Measurements from ENCODE around the gene GSG1L.
"Not testable (repeated sequence)": the region's sequence is repeated elsewhere in the genome, so short reads cannot be mapped to it uniquely, and the experiment has no call there.

The GSG1L gene

GRCh38 chr16:27880287-27880686 lies 183.2 kb downstream of the GSG1L start:
- DNase-seq, result no peak

GRCh38 chr16:27879601-27880247 lies 183.8 kb downstream of the GSG1L start:
- no peak for DNase-seq

- DNase-seq, result not testable (repeated sequence)
Observed at GRCh38 chr16:27872627-27873026, 190.9 kb downstream of the GSG1L start.

- DNase-seq, result no peak
Observed at GRCh38 chr16:27870116-27870798, 193.3 kb downstream of the GSG1L start.

DNA sequence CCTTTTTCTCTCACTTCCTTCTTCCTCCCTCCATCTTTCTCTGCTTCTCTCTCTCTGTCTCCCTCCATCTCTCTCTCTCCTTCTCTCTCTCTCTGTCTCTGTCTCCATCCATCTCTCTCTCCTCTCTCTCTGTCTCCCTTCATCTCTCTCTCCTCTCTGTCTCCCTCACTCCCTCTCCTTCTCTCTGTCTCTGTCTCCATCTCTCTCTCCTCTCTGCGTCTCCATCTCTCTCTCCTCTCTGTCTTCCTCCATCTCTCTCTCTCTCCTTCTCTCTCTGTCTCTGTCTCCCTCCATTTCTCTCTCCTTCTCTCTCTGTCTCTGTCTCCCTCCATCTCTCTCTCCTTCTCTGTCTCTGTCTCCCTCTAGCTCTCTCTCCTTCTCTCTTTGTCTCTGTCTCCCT lies 194.1 kb downstream of the GSG1L start:
- no peak for DNase-seq

DNA sequence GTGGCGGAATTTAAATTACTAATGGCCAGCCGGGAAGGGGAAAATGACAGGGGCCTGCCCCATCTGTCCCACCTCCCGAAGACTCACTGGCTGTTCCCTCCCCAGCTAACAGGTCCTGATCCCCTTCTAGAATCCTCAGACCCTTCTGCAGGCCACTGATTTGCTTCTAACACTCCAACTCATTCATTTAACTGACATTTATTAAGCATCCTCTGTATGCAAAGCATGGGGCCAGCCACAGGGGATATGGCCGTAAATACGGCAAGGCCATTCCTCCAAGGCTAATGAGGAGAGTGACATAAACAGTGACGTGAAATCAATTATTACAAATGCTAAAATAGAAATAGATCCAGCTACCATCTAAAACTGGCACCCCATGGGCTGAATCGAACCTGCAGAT lies 195.3 kb downstream of the GSG1L start:
- DNase-seq, result no peak

DNA sequence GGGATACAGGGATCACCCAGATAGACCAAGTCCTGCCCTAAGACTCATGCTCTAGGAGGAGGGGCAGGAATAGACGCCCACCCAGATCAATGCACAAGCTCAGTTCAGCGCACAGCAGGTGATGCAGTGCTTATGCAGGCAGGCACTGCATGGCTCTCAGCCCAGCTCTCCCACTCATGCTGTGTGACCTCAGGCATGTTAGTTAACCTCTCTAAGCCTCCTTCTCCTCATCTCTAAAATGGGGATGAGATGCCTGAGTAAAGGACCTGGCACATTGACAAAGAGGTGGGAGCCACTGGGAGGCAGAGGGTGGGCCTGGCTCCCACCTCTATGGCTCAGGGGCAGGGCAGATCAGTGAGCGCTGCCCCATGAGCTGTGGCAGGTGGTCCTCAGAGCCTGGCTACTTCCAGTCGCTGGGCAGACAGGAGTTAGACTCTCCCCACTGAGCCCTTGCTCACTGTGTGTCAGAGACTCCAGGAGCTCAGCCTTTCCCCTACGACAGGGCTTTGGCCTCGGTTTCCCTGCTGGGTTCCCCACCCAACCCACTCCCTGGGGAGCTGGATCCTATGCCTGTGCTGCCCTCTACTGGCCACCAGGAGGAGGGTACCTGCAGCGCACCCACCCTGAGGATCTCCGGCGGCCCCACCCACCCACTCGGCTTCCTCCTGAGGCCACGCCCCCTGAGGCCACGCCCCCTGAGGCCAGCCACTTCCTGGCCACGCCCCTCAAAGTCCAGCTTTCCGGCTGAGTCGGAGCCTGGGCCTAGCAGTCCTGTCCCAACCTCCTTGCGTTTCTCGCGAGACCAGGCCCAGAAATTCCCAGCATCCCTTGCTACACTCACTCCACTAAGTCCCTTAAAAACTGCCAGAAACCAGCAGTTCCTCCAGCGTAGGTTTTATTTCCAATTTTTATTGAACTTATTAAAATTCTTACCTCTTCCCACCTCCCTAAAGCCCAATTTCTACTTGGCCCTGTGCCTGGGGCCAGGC lies 196.1 kb downstream of the GSG1L start:
- DNase-seq, result peak; percentile 45

DNA sequence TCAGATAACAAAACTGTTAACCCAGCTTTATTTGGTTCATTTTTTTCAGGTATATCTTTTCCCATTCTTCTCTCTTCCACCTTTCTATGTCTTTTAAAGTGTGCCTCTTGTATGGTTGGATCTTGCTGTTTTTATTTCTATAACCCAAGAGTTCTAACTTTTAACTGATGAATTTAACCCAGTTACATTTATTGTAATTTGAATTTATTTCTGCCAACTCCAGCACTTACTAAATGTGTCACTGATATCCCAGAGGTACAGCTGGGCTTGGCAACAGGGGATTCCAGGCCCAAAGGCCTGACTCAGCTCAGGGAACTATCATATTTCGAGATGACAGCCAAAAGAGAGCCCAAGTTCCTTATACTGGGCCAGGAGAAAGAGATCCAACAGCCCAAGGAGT lies 200.1 kb downstream of the GSG1L start:
- no peak for DNase-seq

DNA sequence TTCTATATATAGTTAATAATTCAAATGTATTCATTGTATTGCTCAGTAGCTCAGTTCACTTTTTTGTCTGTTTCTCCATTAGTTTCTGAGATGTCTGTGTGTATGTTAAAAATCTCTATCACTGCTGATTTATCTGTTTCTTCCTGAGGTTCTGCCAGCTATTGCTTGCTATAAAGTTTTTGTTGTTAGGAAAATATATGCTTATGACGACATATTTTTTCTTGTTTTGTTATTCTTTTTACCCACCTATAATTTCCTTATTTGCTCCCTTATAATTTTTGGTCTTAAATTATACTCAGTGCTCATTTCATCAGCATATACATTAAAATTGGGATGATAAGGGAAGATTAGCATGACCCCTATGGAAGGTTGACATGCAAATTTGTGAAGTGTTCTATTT lies 200.6 kb downstream of the GSG1L start:
- no peak for DNase-seq

DNA sequence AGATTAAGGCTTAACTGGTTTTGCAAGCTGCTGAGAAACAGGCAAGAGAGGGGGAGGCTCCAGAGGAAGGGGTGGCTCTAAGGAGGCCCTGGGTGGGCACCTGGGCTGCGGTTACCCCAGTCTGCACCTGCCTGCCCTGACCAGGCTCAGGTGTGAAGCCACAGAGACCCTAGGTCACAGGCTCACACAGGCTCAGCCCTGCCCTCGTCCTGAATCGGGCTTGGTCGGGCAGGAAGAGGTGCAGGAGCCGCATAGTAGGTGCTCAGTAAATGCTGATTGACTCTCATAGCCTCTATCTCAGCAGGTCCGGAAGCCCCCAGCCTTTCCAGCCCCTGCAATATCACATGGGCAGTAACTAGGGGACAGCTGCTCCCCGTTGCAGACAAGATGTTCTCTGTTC lies 203.4 kb downstream of the GSG1L start:
- no peak for DNase-seq

GRCh38 chr16:27859020-27859419 lies 204.5 kb downstream of the GSG1L start:
- no peak for DNase-seq

GRCh38 chr16:27853651-27854050 lies 209.9 kb downstream of the GSG1L start:
- DNase-seq, result no peak

- DNase-seq, result no peak
Observed at GRCh38 chr16:27853101-27853500, 210.4 kb downstream of the GSG1L start.

DNA sequence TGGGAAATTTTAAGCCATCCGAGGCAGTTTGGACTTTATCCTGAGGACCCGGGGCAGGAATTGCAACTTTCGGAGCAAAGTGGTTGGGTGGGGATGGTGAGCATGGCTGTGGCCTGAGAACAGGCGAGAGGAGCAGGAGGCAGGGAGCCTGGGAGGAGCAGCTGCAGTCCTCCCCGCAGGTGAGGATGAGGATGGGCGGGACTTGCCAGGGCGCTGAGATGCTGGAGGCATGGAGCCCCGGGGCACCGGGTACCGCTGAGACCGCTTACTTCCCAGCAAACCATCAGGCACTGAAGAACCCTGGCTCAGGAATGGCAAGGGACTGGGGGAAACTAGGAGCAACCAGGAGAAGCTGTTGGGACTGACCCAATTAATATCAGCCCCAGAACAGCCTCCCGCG lies 210.8 kb downstream of the GSG1L start:
- no peak for DNase-seq

- no peak for DNase-seq
Observed at GRCh38 chr16:27852116-27852515, 211.4 kb downstream of the GSG1L start.

DNA sequence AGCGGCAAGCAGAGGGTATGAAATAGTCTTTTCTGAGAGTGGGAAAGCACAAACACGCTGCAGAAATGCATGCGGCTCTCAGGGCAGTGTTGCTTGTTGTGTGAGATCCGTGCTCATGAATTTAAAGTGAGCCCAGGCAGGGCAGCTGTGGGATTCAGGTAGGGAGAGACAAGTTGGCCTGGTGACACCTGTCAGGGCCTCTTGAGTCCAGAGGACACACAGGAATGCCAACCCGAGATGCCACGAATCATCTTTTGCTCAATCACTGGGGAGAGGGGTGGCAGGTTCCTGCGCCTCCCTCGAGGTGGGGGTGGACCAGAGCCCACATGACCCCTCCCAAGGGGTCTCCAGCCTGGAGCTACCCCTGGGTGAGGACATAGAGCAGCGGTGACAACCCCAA lies 211.9 kb downstream of the GSG1L start:
- DNase-seq, result no peak

- no peak for DNase-seq
Observed at GRCh38 chr16:27849621-27850020, 213.9 kb downstream of the GSG1L start.

- DNase-seq, result no peak
Observed at GRCh38 chr16:27847030-27847550, 216.4 kb downstream of the GSG1L start.

DNA sequence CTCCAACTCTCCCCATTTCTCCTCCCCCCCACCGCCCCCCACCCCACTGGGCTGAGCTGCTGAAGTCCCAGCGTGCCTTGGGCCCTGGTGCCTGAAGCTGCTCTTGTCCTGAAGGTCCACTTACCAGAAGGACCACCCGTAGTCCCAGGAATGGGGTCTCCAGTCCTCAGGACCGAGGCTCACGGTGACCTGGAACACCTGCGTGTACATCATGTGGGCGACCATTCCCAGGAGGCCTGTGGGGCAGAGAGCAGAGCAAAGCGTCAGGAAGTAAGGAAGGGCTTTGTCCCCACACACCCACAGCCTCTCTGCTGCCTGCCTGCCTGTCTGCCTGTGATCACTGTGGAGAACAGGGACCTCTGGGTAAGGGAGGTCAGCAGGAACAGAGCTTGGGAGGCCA lies 218.7 kb downstream of the GSG1L start:
- DNase-seq, result no peak

- DNase-seq, result no peak
Observed at GRCh38 chr16:27843800-27844199, 219.7 kb downstream of the GSG1L start.

DNA sequence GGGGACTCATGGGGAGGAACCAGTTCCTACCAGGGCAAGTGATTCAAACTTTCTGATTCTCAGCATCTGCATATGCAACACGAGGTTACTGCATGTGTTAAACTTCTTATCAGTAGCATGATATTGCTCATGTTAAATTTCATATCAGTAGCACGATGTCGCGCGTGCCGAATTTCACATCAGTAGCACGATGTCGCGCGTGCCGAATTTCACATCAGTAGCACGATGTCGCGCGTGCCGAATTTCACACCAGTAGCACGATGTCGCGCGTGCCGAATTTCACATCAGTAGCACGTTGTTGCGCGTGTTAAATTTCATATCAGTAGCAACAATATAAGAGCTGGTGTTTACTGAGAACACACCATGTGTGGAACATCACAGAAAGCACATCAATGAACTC lies 221.6 kb downstream of the GSG1L start:
- DNase-seq, result no peak

GRCh38 chr16:27841061-27841801 lies 222.3 kb downstream of the GSG1L start:
- DNase-seq, result no peak
